Body of pancreas (tissue), 4 donors: Measurements from ENCODE around the gene MAP4K2.

Experiments
- POLR2A ChIP-seq, 3 donors: fragments of 450-650 bp; IDR thresholded peaks; one replicate each; pipeline ENCODE4 v1.6.1; 2016; ENCODE audit warnings: antibody characterized with exemption in 3 of 3, mild to moderate bottlenecking in 2 of 3
- TF ChIP-seq, protein P1 (sequence below), 7 experiments: fragments of 450-650 bp in 4 of 7; fragments of 200-600 bp in 3 of 7; sonication (generic) in 3 of 7; IDR thresholded peaks; one replicate each; pipeline ENCODE4 v1.5.1; 2016 to 2019; ENCODE audit warnings: antibody characterized with exemption in 7 of 7

DNA sequence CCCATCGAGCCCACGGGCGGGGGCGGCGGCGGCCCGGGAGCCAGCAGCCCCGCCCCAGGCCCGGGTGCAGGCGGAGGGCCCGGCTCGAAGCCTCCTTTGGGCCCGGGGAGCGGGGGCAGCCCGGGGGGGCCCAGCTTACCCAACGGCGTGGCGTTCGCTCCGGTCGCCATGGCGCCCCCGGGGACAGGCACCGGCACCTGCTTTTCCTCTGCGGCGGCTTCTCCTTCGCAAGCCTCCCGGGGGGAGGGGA, 24.9 kb downstream of the MAP4K2 start:
- TF ChIP-seq POLR2A (IDR thresholded peaks at IDR 0.05), result no peak
- TF ChIP-seq, protein P1, sequence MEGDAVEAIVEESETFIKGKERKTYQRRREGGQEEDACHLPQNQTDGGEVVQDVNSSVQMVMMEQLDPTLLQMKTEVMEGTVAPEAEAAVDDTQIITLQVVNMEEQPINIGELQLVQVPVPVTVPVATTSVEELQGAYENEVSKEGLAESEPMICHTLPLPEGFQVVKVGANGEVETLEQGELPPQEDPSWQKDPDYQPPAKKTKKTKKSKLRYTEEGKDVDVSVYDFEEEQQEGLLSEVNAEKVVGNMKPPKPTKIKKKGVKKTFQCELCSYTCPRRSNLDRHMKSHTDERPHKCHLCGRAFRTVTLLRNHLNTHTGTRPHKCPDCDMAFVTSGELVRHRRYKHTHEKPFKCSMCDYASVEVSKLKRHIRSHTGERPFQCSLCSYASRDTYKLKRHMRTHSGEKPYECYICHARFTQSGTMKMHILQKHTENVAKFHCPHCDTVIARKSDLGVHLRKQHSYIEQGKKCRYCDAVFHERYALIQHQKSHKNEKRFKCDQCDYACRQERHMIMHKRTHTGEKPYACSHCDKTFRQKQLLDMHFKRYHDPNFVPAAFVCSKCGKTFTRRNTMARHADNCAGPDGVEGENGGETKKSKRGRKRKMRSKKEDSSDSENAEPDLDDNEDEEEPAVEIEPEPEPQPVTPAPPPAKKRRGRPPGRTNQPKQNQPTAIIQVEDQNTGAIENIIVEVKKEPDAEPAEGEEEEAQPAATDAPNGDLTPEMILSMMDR (IDR thresholded peaks at IDR 0.05), result no peak
